ENCODE data around the gene GRIK5. TPM values are rescaled to one million over a fixed set of nuclear protein-coding genes. Genes with fewer than 3 reads are reported as not detected.

The GRIK5 gene
- total and polyA plus RNA-seq, 2 of the 8 experiments (the other 6 are each of a cell fraction or from before 2014, with no cell fraction given), result 17.8 to 42.9 TPM

DNA sequence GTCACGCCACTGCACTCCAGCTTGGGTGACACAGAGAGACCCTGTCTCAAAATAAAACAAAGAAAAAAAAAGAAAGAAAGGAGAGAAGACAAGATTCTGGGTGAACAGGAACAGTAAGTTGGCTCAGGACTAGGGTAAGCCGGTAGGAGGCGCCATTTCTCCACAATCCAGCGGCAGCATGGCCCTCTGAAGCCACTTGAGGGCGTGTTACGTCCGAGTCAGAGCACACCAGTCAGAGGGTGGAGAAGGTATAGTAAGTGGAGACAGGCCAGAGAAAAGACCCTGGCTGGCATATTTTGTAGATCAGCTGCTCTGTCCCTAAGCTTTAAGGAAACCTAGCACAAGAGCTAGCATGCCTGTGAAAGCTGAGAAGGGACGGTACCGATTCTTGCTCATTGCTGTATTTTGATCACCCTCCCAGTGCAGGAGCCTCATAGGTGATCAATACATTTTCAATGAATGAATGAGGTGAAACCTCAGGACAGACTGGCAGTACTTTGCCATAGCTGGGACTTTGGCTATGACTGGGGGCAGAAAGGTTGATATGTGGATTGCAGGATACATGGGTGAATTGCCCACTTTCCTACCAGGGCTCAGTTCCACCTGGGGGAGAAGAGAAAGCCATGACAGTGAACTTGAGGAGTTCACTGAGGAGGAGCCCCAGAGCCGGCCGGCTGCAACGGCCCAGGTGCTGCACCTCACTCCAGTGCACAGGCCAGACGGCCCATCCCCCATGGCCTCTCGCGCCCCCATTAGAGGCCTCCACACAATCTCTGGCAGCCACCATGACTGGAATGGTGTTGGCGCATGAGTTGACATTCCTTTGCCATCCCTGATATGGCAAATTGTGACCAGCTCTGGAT lies 38.8 kb upstream of the GRIK5 start (continued):
- TF ChIP-seq, protein P1, sequence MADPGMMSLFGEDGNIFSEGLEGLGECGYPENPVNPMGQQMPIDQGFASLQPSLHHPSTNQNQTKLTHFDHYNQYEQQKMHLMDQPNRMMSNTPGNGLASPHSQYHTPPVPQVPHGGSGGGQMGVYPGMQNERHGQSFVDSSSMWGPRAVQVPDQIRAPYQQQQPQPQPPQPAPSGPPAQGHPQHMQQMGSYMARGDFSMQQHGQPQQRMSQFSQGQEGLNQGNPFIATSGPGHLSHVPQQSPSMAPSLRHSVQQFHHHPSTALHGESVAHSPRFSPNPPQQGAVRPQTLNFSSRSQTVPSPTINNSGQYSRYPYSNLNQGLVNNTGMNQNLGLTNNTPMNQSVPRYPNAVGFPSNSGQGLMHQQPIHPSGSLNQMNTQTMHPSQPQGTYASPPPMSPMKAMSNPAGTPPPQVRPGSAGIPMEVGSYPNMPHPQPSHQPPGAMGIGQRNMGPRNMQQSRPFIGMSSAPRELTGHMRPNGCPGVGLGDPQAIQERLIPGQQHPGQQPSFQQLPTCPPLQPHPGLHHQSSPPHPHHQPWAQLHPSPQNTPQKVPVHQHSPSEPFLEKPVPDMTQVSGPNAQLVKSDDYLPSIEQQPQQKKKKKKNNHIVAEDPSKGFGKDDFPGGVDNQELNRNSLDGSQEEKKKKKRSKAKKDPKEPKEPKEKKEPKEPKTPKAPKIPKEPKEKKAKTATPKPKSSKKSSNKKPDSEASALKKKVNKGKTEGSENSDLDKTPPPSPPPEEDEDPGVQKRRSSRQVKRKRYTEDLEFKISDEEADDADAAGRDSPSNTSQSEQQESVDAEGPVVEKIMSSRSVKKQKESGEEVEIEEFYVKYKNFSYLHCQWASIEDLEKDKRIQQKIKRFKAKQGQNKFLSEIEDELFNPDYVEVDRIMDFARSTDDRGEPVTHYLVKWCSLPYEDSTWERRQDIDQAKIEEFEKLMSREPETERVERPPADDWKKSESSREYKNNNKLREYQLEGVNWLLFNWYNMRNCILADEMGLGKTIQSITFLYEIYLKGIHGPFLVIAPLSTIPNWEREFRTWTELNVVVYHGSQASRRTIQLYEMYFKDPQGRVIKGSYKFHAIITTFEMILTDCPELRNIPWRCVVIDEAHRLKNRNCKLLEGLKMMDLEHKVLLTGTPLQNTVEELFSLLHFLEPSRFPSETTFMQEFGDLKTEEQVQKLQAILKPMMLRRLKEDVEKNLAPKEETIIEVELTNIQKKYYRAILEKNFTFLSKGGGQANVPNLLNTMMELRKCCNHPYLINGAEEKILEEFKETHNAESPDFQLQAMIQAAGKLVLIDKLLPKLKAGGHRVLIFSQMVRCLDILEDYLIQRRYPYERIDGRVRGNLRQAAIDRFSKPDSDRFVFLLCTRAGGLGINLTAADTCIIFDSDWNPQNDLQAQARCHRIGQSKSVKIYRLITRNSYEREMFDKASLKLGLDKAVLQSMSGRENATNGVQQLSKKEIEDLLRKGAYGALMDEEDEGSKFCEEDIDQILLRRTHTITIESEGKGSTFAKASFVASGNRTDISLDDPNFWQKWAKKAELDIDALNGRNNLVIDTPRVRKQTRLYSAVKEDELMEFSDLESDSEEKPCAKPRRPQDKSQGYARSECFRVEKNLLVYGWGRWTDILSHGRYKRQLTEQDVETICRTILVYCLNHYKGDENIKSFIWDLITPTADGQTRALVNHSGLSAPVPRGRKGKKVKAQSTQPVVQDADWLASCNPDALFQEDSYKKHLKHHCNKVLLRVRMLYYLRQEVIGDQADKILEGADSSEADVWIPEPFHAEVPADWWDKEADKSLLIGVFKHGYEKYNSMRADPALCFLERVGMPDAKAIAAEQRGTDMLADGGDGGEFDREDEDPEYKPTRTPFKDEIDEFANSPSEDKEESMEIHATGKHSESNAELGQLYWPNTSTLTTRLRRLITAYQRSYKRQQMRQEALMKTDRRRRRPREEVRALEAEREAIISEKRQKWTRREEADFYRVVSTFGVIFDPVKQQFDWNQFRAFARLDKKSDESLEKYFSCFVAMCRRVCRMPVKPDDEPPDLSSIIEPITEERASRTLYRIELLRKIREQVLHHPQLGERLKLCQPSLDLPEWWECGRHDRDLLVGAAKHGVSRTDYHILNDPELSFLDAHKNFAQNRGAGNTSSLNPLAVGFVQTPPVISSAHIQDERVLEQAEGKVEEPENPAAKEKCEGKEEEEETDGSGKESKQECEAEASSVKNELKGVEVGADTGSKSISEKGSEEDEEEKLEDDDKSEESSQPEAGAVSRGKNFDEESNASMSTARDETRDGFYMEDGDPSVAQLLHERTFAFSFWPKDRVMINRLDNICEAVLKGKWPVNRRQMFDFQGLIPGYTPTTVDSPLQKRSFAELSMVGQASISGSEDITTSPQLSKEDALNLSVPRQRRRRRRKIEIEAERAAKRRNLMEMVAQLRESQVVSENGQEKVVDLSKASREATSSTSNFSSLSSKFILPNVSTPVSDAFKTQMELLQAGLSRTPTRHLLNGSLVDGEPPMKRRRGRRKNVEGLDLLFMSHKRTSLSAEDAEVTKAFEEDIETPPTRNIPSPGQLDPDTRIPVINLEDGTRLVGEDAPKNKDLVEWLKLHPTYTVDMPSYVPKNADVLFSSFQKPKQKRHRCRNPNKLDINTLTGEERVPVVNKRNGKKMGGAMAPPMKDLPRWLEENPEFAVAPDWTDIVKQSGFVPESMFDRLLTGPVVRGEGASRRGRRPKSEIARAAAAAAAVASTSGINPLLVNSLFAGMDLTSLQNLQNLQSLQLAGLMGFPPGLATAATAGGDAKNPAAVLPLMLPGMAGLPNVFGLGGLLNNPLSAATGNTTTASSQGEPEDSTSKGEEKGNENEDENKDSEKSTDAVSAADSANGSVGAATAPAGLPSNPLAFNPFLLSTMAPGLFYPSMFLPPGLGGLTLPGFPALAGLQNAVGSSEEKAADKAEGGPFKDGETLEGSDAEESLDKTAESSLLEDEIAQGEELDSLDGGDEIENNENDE (IDR thresholded peaks at IDR 0.05; ENCODE audit: insufficient replicate concordance, low read length), result no peak
- TF ChIP-seq ZNF274 (IDR thresholded peaks at IDR 0.05; ENCODE audit: borderline replicate concordance, extremely low read depth, low read length), result no peak
- no peak for TF ChIP-seq SAP30 (IDR thresholded peaks at IDR 0.05; ENCODE audit: insufficient read depth, insufficient replicate concordance, low read length)
- no peak for TF ChIP-seq SP2 (IDR thresholded peaks at IDR 0.05; ENCODE audit: low read length)
- TF ChIP-seq JUND (IDR thresholded peaks at IDR 0.05; ENCODE audit: low read length), result peak; percentile 70; the same call in 1 of the 2 replicates
- TF ChIP-seq SIN3A (conservative IDR thresholded peaks at IDR 0.05 in 1 of 2, IDR thresholded peaks at IDR 0.05 in 1 of 2; ENCODE audit: low read depth in 1 of 2, low read length in 2 of 2), result peak in 1 of 2 experiments; percentile 64; a peak in 1 of 4 replicates
- TF ChIP-seq, protein P2, sequence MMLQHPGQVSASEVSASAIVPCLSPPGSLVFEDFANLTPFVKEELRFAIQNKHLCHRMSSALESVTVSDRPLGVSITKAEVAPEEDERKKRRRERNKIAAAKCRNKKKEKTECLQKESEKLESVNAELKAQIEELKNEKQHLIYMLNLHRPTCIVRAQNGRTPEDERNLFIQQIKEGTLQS (IDR thresholded peaks at IDR 0.05; ENCODE audit: insufficient read depth, low read depth, low read length), result peak; percentile 80
- TF ChIP-seq CHD2 (IDR thresholded peaks at IDR 0.05; ENCODE audit: low read length), result no peak
- peak; percentile 33; the same call in 1 of the 2 replicates for TF ChIP-seq BRCA1 (IDR thresholded peaks at IDR 0.05; ENCODE audit: low read depth, low read length)
